ENCODE data around the gene NLRP12. TPM values are rescaled to one million over a fixed set of nuclear protein-coding genes. Genes with fewer than 3 reads are reported as not detected.
"Not testable (repeated sequence)": the region's sequence is repeated elsewhere in the genome, so short reads cannot be mapped to it uniquely, and the experiment has no call there.

Gene NLRP12
- total and polyA plus RNA-seq, 10 of the 15 experiments (the other 5 are each of a cell fraction or from before 2014, with no cell fraction given) = not detected

DNA sequence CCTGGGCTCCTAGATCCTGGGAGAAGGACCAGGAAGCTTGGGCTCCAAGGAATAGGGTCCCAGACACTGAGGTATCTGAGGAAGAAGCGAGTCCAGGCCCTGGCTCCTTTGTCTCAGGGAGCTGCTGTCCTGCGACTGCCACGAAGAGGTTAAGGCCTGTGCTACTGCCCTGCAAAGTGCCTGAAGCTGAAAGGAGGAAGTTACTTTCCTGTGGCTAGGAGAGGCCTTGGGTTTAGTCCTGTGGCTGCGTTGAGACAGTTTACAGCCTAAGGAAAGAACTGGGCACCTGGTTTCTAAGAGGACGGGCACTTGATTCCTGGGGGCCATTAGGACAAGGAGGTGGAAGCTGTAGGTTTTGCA is 46.4 kb upstream of the NLRP12 start:
- intact Hi-C loops (cut with micrococcal nuclease; ENCODE audit: unreplicated experiment) (no loop called here), in situ Hi-C loops (cut with MboI) (no loop called here)
- Histone ChIP-seq H3K79me2 (ENCODE audit: control insufficient read depth, insufficient read depth, low read length) (no peaks in the 10 kb centered on the region), H3K27ac (ENCODE audit: control insufficient read depth, insufficient read depth) (no peak overlapping the region), H3K4me2 (ENCODE audit: control insufficient read depth, insufficient read depth) (no peak overlapping the region), H3K4me1 (ENCODE audit: control insufficient read depth, insufficient read depth, low read length) (no peaks in the 10 kb centered on the region), H3K4me3 (no peak overlapping the region), H3K9ac (ENCODE audit: control insufficient read depth, insufficient read depth, low read length) (no peak overlapping the region), H3K36me3 (ENCODE audit: control insufficient read depth in 2 of 2, insufficient read depth in 2 of 2, low read length in 1 of 2) (no peaks in the 10 kb centered on the region), H3K27me3 (replicated peaks in 1 of 2; ENCODE audit: control insufficient read depth in 2 of 2, insufficient read depth in 2 of 2, low read length in 1 of 2) (no peaks in the 10 kb centered on the region), H2AFZ (ENCODE audit: control insufficient read depth, low read depth, low read length) (no peak overlapping the region), H3K9me3 (replicated peaks; ENCODE audit: control insufficient read depth, insufficient read depth, low read length) (no peaks in the 10 kb centered on the region; the same call in 2 of the 3 replicates), H4K20me1 (ENCODE audit: control insufficient read depth, insufficient read depth) (no peaks in the 10 kb centered on the region)
- 23% methylated on average over 5 of the region's 5 CpGs for WGBS (ENCODE audit: insufficient coverage, insufficient replicate concordance, low lambda C conversion rate, missing lambda C conversion rate)
- DNase-seq (ENCODE audit: low read depth, low spot score) = no peak
- POLR2A ChIA-PET = interaction anchor here (0.6 kb wide), 1 partner anchor 1056 kb away, joined by 6 read pairs; no protein-coding TSS in a partner anchor
- CTCF ChIA-PET = no interaction called here
- BruUV-seq (replicated peaks) = no TSS peak
- SMC1A ChIA-PET (ENCODE audit: uncharacterized antibody, unreplicated experiment) = no interaction called here
- RAD21 ChIA-PET (ENCODE audit: unreplicated experiment) = no interaction called here
- ATAC-seq = no peak
- FAIRE-seq = no peak
- TF ChIP-seq MTA3 (IDR thresholded peaks at IDR 0.05; ENCODE audit: borderline replicate concordance, low read length) (no peak), YBX1 (IDR thresholded peaks at IDR 0.05) (no peak), HCFC1 (IDR thresholded peaks at IDR 0.05; ENCODE audit: low read length) (no peak), RB1 (IDR thresholded peaks at IDR 0.05; ENCODE audit: borderline replicate concordance) (no peak), ZBED1 (IDR thresholded peaks at IDR 0.05; ENCODE audit: borderline replicate concordance) (no peak), SMAD1 (IDR thresholded peaks at IDR 0.05; ENCODE audit: low read depth, partially characterized antibody) (no peak), CREM (IDR thresholded peaks at IDR 0.05; ENCODE audit: low read depth) (no peak), RAD51 (IDR thresholded peaks at IDR 0.05) (no peak)
- TF ChIP-seq, protein P1, sequence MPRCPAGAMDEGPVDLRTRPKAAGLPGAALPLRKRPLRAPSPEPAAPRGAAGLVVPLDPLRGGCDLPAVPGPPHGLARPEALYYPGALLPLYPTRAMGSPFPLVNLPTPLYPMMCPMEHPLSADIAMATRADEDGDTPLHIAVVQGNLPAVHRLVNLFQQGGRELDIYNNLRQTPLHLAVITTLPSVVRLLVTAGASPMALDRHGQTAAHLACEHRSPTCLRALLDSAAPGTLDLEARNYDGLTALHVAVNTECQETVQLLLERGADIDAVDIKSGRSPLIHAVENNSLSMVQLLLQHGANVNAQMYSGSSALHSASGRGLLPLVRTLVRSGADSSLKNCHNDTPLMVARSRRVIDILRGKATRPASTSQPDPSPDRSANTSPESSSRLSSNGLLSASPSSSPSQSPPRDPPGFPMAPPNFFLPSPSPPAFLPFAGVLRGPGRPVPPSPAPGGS (IDR thresholded peaks at IDR 0.05; ENCODE audit: borderline replicate concordance, insufficient read depth, low read depth, low read length, poor library complexity, severe bottlenecking) = no peak
- TF ChIP-seq, protein P2, sequence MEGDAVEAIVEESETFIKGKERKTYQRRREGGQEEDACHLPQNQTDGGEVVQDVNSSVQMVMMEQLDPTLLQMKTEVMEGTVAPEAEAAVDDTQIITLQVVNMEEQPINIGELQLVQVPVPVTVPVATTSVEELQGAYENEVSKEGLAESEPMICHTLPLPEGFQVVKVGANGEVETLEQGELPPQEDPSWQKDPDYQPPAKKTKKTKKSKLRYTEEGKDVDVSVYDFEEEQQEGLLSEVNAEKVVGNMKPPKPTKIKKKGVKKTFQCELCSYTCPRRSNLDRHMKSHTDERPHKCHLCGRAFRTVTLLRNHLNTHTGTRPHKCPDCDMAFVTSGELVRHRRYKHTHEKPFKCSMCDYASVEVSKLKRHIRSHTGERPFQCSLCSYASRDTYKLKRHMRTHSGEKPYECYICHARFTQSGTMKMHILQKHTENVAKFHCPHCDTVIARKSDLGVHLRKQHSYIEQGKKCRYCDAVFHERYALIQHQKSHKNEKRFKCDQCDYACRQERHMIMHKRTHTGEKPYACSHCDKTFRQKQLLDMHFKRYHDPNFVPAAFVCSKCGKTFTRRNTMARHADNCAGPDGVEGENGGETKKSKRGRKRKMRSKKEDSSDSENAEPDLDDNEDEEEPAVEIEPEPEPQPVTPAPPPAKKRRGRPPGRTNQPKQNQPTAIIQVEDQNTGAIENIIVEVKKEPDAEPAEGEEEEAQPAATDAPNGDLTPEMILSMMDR (IDR thresholded peaks at IDR 0.05 in 2 of 3, conservative IDR thresholded peaks at IDR 0.05 in 1 of 3; ENCODE audit: control insufficient read depth in 2 of 3, extremely low read depth in 1 of 3, insufficient read depth in 1 of 3, low read depth in 3 of 3, low read length in 3 of 3) = no peak
- TF ChIP-seq, protein P3, sequence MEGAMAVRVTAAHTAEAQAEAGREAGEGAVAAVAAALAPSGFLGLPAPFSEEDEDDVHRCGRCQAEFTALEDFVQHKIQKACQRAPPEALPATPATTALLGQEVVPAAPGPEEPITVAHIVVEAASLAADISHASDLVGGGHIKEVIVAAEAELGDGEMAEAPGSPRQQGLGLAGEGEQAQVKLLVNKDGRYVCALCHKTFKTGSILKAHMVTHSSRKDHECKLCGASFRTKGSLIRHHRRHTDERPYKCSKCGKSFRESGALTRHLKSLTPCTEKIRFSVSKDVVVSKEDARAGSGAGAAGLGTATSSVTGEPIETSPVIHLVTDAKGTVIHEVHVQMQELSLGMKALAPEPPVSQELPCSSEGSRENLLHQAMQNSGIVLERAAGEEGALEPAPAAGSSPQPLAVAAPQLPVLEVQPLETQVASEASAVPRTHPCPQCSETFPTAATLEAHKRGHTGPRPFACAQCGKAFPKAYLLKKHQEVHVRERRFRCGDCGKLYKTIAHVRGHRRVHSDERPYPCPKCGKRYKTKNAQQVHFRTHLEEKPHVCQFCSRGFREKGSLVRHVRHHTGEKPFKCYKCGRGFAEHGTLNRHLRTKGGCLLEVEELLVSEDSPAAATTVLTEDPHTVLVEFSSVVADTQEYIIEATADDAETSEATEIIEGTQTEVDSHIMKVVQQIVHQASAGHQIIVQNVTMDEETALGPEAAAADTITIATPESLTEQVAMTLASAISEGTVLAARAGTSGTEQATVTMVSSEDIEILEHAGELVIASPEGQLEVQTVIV (IDR thresholded peaks at IDR 0.05; ENCODE audit: borderline replicate concordance, partially characterized antibody) = no peak
- TF ChIP-seq, protein P4, sequence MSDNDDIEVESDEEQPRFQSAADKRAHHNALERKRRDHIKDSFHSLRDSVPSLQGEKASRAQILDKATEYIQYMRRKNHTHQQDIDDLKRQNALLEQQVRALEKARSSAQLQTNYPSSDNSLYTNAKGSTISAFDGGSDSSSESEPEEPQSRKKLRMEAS (IDR thresholded peaks at IDR 0.05; ENCODE audit: low read depth, low read length) = no peak

DNA sequence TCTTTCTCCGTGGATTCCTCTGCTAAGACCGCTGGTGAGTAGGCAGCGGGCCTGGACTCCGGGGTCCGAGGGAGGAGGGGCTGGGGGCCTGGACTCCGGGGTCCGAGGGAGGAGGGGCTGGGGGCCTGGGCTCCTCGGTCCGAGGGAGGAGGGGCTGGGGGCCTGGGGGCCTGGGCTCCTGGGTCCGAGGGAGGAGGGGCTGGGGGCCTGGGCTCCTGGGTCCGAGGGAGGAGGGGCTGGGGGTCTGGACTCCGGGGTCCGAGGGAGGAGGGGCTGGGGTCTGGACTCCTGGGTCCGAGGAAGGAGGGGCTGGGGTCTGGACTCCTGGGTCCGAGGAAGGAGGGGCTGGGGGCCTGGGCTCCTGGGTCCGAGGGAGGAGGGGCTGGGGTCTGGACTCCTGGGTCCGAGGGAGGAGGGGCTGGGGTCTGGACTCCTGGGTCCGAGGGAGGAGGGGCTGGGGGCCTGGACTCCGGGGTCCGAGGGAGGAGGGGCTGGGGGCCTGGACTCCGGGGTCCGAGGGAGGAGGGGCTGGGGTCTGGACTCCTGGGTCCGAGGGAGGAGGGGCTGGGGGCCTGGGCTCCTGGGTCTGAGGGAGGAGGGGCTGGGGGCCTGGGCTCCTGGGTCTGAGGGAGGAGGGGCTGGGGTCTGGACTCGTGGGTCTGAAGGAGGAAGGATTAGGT is 45.8 kb upstream of the NLRP12 start:
- H4K20me1 ChIP-seq (ENCODE audit: control insufficient read depth, insufficient read depth); BruUV-seq (replicated peaks); H3K79me2 ChIP-seq (ENCODE audit: control insufficient read depth, insufficient read depth, low read length); H3K4me2 ChIP-seq (ENCODE audit: control insufficient read depth, insufficient read depth); H2AFZ ChIP-seq (ENCODE audit: control insufficient read depth, low read depth, low read length); ATAC-seq; H3K27me3 ChIP-seq (replicated peaks in 1 of 2; ENCODE audit: control insufficient read depth in 2 of 2, insufficient read depth in 2 of 2, low read length in 1 of 2); DNase-seq (ENCODE audit: low read depth, low spot score); CTCF ChIA-PET; H3K9ac ChIP-seq (ENCODE audit: control insufficient read depth, insufficient read depth, low read length); H3K9me3 ChIP-seq (replicated peaks; ENCODE audit: control insufficient read depth, insufficient read depth, low read length); H3K27ac ChIP-seq (ENCODE audit: control insufficient read depth, insufficient read depth); in situ Hi-C loops (cut with MboI); SMC1A ChIA-PET (ENCODE audit: uncharacterized antibody, unreplicated experiment); POLR2A ChIA-PET; H3K4me3 ChIP-seq; RAD21 ChIA-PET (ENCODE audit: unreplicated experiment); intact Hi-C loops (cut with micrococcal nuclease; ENCODE audit: unreplicated experiment); H3K36me3 ChIP-seq (ENCODE audit: control insufficient read depth in 2 of 2, insufficient read depth in 2 of 2, low read length in 1 of 2); H3K4me1 ChIP-seq (ENCODE audit: control insufficient read depth, insufficient read depth, low read length); FAIRE-seq: not testable (repeated sequence)
- WGBS (ENCODE audit: insufficient coverage, insufficient replicate concordance, low lambda C conversion rate, missing lambda C conversion rate) = 40% methylated on average over 2 of the region's 24 CpGs

Data from GM12878 (cell line).